MM.1S (cell line): ENCODE measurements around the gene IGF1R.

ENCODE experiments used
- DNase-seq: peaks from one replicate; pipeline ENCODE4 v3.0.0-alpha.2; 2015
- H2AFZ ChIP-seq: fragments of 300-600 bp; sonication (generic); 2 replicates; pipeline ENCODE4 v1.6.0; 2016; ENCODE audit warnings: antibody characterized with exemption, low read length
- H3F3A ChIP-seq: fragments of 300-600 bp; sonication (generic); 2 replicates; pipeline ENCODE4 v1.6.1; 2016; ENCODE audit warnings: mild to moderate bottlenecking, antibody characterized with exemption, low read length, moderate library complexity, mixed read lengths; ENCODE audit not compliant: insufficient read depth
- H3K27ac ChIP-seq: fragments of 300-600 bp; sonication (generic); 2 replicates; pipeline ENCODE4 v1.5.1; 2016; ENCODE audit warnings: mild to moderate bottlenecking, low read length
- H3K27me3 ChIP-seq: fragments of 300-600 bp; sonication (generic); replicated peaks from 2 replicates; pipeline ENCODE4 v1.6.0; 2016; ENCODE audit warnings: low read length; ENCODE audit not compliant: insufficient read depth
- H3K36me3 ChIP-seq: fragments of 300-600 bp; sonication (generic); replicated peaks from 2 replicates; pipeline ENCODE4 v1.6.1; 2016; ENCODE audit warnings: mild to moderate bottlenecking, low read length, mixed read lengths; ENCODE audit not compliant: insufficient read depth
- H3K4me1 ChIP-seq: fragments of 300-600 bp; sonication (generic); 2 replicates; pipeline ENCODE4 v1.6.1; 2016; ENCODE audit warnings: low read length, mixed read lengths
- H3K4me2 ChIP-seq: fragments of 300-600 bp; sonication (generic); 2 replicates; pipeline ENCODE4 v1.6.0; 2016; ENCODE audit warnings: low read depth, low read length
- H3K4me3 ChIP-seq: fragments of 300-600 bp; sonication (generic); 2 replicates; pipeline ENCODE4 v1.5.1; 2016; ENCODE audit warnings: low read length, mixed read lengths
- H3K79me2 ChIP-seq: fragments of 300-600 bp; sonication (generic); 2 replicates; pipeline ENCODE4 v1.6.1; 2016; ENCODE audit warnings: mixed run types, low read length, mixed read lengths
- H3K9ac ChIP-seq: fragments of 300-600 bp; sonication (generic); 2 replicates; pipeline ENCODE4 v1.6.1; 2016; ENCODE audit warnings: low read length, mixed read lengths
- H3K9me2 ChIP-seq: fragments of 300-600 bp; sonication (generic); replicated peaks from 2 replicates; pipeline ENCODE4 v1.6.1; 2016; ENCODE audit warnings: mild to moderate bottlenecking, low read length, mixed read lengths; ENCODE audit not compliant: insufficient read depth
- H3K9me3 ChIP-seq: fragments of 300-600 bp; sonication (generic); replicated peaks from 2 replicates; pipeline ENCODE4 v1.6.1; 2016; ENCODE audit warnings: mild to moderate bottlenecking, low read length, mixed read lengths; ENCODE audit not compliant: insufficient read depth
- H4K20me1 ChIP-seq: fragments of 300-600 bp; sonication (generic); 2 replicates; pipeline ENCODE4 v1.6.1; 2016; ENCODE audit warnings: mild to moderate bottlenecking, low read length, moderate library complexity, mixed read lengths; ENCODE audit not compliant: insufficient read depth
- EZH2 ChIP-seq: fragments of 300-600 bp; sonication (generic); optimal IDR thresholded peaks from 2 replicates; pipeline ENCODE3; 2017; ENCODE audit warnings: low read depth, mild to moderate bottlenecking, antibody characterized with exemption, low read length, mixed read lengths
- EZH2phosphoT487 ChIP-seq: fragments of 300-600 bp; sonication (generic); IDR thresholded peaks from 2 replicates; pipeline ENCODE4 v1.6.1; 2018; ENCODE audit warnings: antibody characterized with exemption, low read length
- TF ChIP-seq, protein P1 (sequence below): fragments of 300-600 bp; sonication (generic); IDR thresholded peaks from 2 replicates; pipeline ENCODE4 v1.5.1; 2016; ENCODE audit warnings: antibody characterized with exemption, low read length, mixed read lengths

IGF1R gene

GRCh38 chr15:98769867-98770266 lies 121.5 kb downstream of the IGF1R start:
- Histone ChIP-seq H3K9me2 (no peaks in the 10 kb centered on the region), H2AFZ (no peak overlapping the region), H3K27ac (no peak overlapping the region), H3K4me3 (no peak overlapping the region), H3K79me2 (peaks cover 72% of the 10 kb centered on the region), H3K9me3 (no peaks in the 10 kb centered on the region), H3K4me2 (no peak overlapping the region), H3F3A (no peaks in the 10 kb centered on the region), H3K36me3 (no peaks in the 10 kb centered on the region), H4K20me1 (no peaks in the 10 kb centered on the region), H3K27me3 (no peaks in the 10 kb centered on the region), H3K9ac (no peak overlapping the region), H3K4me1 (no peaks in the 10 kb centered on the region)
- TF ChIP-seq EZH2 (no peak), EZH2phosphoT487 (no peak)
- TF ChIP-seq, protein P1, sequence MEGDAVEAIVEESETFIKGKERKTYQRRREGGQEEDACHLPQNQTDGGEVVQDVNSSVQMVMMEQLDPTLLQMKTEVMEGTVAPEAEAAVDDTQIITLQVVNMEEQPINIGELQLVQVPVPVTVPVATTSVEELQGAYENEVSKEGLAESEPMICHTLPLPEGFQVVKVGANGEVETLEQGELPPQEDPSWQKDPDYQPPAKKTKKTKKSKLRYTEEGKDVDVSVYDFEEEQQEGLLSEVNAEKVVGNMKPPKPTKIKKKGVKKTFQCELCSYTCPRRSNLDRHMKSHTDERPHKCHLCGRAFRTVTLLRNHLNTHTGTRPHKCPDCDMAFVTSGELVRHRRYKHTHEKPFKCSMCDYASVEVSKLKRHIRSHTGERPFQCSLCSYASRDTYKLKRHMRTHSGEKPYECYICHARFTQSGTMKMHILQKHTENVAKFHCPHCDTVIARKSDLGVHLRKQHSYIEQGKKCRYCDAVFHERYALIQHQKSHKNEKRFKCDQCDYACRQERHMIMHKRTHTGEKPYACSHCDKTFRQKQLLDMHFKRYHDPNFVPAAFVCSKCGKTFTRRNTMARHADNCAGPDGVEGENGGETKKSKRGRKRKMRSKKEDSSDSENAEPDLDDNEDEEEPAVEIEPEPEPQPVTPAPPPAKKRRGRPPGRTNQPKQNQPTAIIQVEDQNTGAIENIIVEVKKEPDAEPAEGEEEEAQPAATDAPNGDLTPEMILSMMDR, result no peak
- DNase-seq, result no peak

DNA sequence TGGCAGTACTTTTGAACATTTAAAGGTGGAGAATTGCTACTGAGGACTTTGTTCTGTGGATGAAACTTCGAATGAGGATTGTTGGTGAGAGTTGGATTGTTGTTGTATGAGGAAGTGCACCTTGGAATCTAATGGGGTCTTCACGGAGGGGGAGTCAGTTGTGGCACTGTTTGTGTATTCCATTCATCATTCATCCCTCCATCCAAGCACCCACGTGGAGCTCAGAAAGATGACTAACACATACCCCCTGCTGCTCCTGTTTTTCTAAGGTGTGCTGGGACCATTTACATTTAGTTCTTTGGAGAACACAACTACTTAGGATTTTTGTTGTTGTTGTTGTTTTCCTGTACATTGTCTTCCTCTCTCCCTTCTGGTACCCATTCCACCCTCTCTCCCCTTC lies 122.6 kb downstream of the IGF1R start:
- Histone ChIP-seq H3K4me1 (0 out of 2 replicates have a peak, but pooled peaks cover 5% of the 10 kb centered on the region), H3K27me3 (no peaks in the 10 kb centered on the region), H3K9me3 (no peaks in the 10 kb centered on the region), H3K79me2 (peaks cover 71% of the 10 kb centered on the region), H3K4me2 (no peak overlapping the region), H3K27ac (no peak overlapping the region), H3K9ac (no peak overlapping the region), H3K36me3 (no peaks in the 10 kb centered on the region), H4K20me1 (no peaks in the 10 kb centered on the region), H2AFZ (no peak overlapping the region), H3K9me2 (no peaks in the 10 kb centered on the region), H3K4me3 (no peak overlapping the region), H3F3A (no peaks in the 10 kb centered on the region)
- TF ChIP-seq, protein P1, result no peak
- TF ChIP-seq EZH2phosphoT487 (no peak), EZH2 (no peak)
- no peak for DNase-seq

GRCh38 chr15:98771541-98771940 lies 123.2 kb downstream of the IGF1R start:
- no peaks in the 10 kb centered on the region for H3K9me2 ChIP-seq
- no peaks in the 10 kb centered on the region for H3K9me3 ChIP-seq
- no peak for TF ChIP-seq EZH2
- no peak for TF ChIP-seq EZH2phosphoT487
- TF ChIP-seq, protein P1, result no peak
- H3K9ac ChIP-seq, result no peak overlapping the region
- H2AFZ ChIP-seq, result no peak overlapping the region
- H3K4me1 ChIP-seq, result 0 out of 2 replicates have a peak, but pooled peaks cover 5% of the 10 kb centered on the region
- no peak overlapping the region for H3K4me2 ChIP-seq
- DNase-seq, result no peak
- H3F3A ChIP-seq, result peaks cover 2% of the 10 kb centered on the region
- H3K79me2 ChIP-seq, result peaks cover 65% of the 10 kb centered on the region
- no peaks in the 10 kb centered on the region for H3K27me3 ChIP-seq
- H3K36me3 ChIP-seq, result no peaks in the 10 kb centered on the region
- H3K4me3 ChIP-seq, result no peak overlapping the region
- no peak overlapping the region for H3K27ac ChIP-seq
- no peaks in the 10 kb centered on the region for H4K20me1 ChIP-seq
